HG03378 (cell line): ENCODE measurements around the gene TPTE.
"Not testable (repeated sequence)": the region's sequence is repeated elsewhere in the genome, so short reads cannot be mapped to it uniquely, and the experiment has no call there.

Experiments
- ATAC-seq: cut with Tn5 transposase; IDR thresholded peaks from one replicate; pipeline ENCODE4 v1.9.1; 2021; ENCODE audit warnings: mild to moderate bottlenecking, moderate library complexity; ENCODE audit not compliant: unreplicated experiment

Gene TPTE

DNA sequence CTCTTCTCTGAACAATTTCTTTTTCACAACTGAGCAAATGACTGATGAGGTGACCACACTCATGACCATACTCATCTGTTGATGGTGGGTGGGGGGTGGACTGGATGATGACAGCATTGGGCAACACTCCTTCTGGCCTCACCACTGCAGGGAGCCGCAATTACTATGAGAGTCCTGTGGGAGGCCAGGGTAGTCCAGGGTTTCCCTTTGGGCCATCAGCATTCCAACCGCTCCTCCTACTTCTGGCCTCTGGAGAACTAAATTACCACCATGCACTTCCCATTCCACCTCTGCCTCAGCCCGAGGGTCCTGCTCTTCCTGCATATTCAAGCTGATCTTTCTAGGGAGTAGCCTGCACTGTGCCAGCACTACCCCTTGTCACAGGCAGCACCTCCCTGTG is 94.7 kb downstream of the TPTE start:
- ATAC-seq, result not testable (repeated sequence)

DNA sequence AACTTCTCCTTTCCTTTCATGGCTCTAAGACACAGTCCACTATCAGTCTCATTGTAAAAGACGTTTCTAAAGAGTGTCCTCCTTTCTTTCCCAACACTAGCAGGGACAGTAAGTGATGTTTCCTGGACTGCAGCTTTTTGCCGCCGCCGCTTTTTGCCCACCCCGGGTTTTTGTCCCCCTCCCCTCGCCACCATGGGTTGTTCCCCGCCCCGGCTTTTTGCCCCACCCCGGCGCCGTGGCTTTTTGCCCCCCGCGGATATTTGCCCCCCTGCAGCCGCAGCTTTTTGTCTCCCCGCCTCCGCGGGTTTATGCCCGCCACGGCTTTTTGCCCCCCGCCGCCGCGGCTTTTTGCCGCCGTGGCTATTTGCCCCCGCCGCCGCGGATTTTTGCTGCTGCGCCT is 95.2 kb downstream of the TPTE start:
- ATAC-seq, result no peak

DNA sequence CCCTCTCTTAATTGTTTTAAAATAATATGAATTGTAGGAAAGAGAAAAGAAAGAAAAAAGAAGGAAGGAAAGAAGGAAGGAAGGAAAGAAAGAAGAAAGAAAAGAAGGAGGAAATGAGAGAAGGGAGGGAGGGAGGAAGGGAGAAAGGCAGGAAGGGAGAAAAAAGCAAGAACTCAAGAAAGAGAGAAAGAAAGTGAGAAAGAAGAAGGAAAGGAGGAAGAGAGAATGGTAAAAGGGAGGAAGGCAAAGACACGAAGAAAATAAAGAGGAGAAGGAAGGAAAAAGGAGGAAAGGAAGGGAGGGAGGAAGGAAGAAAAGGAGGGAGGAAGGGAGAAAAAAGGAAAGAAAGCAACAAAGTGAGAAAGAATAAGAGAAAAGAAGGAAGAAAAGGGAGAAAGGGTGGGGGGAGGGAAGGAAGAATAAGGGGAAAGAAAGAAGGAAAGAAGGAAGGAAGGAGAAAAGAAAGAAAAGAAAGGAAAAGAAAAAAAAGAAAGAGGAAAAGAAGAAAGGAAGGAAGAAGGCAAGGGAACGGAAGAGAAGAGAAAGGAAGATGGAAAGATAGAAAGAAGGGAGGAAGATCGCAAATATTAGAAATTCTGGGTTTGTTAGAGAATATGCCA is 95.9 kb downstream of the TPTE start:
- ATAC-seq, result not testable (repeated sequence)

DNA sequence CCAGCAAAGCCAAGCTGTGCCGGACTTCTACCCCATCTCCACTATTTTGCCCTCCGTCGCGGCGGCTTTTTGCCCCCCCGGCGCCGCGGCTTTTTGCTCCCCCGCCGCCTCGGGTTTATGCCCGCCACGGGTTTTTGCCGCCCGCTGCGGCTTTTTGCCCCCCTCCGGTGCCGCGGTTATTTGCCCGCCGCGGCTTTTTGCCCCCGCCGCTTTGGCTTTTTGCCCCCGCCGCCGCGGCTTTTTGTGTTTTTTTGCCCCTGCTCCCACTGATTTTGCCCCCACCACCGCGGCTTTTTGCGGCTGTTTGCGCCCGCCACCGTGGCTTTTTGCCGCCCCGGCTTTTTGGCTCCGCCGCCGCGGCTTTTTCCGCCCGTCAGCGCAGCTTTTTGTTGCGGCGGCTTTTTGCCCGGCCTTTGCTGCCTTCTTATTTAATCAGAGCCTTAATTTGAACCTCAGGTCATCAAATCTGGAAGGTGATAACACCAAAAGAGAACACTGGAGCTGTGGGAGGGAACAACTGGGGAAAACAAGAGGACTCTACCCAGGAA is 106.0 kb downstream of the TPTE start:
- ATAC-seq, result no peak

DNA sequence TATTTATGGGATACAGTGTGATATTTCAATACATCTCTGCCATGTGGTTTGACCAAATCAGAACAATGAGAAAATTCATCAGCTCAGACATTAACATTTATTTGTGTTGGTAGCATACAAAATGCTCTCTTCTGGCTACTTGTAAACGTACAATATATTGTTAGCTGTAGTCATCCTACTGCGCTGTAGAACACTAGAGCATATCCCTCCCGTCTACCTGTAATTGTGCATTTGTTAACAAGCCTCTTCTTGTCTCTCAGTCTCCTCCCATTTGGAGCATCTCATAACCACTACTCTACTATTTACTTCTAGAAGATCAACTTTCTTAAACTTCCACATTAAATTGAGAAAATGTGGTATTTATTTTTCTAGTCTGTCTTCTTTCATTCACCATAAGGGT is 107.9 kb downstream of the TPTE start:
- not testable (repeated sequence) for ATAC-seq

DNA sequence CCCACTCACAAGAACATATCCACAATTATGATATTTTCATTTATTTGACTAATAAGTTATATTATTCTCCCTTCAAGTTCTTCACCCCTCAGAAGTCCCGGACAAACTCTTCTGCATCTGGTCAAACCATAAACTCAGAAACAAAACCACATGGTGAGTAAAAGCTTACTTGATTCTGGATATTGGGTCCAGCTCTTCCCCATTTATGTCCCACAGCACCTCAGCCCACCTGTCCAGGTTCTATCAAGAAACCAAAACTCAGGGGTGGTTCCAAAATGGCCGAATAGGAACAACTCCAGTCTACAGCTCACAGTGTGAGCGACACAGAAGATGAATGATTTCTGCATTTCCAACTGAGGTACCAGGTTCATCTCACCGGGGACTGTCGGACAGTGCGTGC is 109.4 kb downstream of the TPTE start:
- ATAC-seq, result not testable (repeated sequence)

DNA sequence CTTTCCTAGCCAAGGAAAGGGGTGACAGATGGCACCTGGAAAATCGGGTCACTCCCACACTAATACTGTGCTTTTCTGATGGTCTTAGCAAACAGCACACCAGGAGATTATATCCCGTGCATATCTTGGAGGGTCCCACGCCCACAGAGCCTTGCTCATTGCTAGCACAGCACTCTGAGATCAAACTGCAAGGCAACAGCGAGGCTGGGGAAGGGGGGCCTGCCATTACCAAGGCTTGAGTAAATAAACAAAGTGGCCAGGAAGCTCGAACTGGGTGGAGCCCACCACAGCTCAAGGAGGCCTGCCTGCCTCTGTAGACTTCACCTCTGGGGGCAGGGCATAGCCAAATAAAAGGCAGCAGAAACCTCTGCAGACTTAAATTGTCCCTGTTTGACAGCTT is 109.9 kb downstream of the TPTE start:
- not testable (repeated sequence) for ATAC-seq

DNA sequence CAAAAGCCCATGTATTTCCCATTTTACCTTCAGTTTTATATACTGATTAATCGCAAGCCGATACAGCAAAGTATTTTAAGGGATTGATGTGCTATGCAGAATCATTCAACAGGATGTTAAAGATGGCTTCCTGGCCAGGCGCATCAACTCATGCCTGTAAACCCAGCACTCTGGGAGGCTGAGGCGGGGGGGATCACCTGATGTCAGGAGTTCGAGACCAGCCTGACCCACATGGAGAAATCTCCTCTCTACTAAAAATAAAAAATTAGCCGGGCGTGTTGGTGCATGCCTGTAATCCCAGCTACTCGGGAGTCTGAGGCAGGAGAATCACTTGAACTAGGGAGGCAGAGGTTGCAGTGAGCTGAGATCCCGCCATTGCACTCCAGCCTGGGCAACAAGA is 116.8 kb downstream of the TPTE start:
- ATAC-seq, result not testable (repeated sequence)

DNA sequence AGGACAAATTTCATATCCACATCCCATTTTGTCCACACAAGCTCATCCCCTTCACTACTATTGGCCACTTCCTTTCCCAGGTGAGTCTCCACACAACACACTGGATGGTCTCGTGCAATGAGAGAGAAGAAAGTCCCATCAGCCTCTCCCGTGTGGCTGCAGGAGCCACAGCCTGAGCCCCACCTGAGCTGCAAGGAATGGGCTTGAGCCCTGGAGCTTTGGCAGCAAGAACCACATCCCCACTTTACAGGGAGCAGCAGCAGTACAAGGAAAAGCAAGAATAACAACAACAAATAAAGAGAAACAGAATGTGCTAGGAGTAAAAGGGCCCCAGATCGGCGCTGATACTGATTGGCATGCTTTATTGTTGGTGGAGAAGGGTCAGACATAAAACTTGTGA is 117.7 kb downstream of the TPTE start:
- ATAC-seq, result no peak

DNA sequence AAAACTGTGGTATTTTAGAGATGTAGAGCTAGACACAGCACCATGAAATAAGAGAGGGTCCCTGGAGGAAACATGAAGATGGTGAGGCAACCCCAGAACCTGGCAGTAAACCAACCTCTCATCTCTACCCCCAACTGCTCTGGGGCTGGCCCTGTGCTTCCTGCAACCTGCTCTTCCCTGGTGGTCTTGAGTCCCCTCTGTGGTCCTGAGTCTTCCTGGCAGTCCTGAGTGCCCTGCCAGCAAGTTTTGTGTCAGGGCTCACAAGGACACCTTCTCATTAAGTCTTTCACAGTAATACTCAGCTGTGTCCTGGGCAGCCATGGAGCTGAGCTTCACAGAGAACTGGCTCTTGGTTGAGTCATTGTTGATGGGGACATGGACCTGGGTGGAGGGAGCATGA is 118.4 kb downstream of the TPTE start:
- ATAC-seq, result not testable (repeated sequence)

DNA sequence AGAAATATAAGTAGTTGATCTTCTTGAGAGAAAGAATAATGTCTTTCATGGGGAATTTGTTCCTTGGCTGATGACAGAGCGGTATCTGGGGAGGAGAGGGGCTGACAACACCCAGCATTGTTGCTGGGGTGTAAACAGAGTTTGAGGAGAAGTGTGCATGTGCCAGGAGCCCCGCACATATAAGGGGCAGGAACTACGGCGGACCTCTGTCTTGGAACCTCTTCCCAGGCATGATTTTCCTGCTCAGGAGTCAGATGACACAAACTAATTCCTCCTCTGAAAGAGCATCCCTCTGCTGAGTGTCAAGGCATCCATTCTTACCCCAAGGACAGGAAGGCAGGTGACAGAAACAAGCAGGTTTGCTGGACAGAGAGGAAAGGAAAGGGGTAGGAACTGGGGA is 119.1 kb downstream of the TPTE start:
- ATAC-seq, result no peak

DNA sequence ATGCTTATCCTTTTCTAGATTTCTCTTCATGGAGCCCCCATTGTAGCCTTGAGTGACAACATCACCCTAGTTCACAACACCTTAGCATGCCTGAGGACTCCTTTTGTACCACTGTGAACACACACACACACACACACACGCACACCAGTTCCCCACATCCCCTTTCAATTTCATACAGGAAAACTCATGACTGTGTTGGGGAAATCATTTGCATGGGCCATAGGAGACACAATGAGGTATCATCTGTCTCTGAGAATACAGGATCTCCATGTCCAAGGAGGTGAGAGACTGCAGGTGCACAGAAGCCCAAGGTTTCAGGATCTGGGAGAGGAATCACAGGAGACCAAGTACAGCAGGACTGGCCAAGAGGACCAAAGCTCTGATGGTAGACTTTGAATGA is 119.7 kb downstream of the TPTE start:
- ATAC-seq, result no peak

DNA sequence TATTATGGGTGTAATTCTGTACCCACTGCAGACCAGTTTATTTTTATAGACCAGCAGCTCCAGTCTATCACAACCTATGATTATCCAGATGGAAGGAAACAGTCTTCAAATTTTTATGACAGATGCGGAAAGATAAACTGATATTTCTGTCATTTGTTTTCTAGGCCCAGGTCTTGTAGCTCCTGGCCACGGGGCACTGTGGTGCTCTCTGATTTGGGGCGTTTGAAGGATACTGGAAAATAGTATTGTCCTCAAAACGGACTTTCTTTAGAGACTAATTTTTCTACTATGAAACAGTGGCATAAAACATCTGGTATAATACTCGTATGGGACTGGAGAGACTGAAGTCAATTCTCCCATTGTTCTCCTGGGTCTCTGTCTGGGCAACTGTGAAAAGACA is 124.3 kb downstream of the TPTE start:
- not testable (repeated sequence) for ATAC-seq

DNA sequence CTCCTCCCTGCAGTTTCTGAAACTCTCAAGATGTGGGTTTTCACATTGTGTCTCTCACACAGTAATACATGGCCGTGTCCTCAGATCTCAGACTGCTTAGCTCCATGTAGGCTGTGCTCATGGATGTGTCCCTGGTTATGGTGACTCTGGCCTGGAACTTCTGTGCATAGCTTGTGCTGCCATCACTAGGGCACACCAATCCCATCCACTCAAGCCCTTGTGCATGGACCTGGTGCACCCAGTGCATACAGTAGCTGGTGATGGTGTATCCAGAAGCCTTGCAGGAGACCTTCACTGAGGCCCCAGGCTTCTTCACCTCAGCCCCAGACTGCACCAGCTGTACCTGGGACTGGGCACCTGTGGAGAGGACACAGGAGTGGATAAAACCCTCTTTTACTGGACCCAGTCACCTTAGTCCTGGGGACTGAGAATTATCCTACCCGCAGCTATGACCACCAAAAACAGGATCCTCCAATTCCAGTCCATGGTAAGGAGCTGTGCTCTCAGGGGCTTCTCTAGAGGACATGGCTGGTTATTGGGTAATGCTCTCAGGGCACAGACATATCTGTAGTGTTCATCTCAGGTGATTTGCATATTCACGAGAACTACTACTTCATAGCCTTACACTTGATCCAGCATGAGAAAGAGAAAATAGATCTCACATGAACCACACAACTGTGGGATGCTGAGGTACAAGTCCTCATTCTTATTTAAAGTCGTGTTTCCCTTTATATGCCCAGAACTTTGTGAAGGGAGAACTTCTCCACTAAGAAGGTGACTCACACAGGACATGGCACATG is 128.2 kb downstream of the TPTE start:
- not testable (repeated sequence) for ATAC-seq

DNA sequence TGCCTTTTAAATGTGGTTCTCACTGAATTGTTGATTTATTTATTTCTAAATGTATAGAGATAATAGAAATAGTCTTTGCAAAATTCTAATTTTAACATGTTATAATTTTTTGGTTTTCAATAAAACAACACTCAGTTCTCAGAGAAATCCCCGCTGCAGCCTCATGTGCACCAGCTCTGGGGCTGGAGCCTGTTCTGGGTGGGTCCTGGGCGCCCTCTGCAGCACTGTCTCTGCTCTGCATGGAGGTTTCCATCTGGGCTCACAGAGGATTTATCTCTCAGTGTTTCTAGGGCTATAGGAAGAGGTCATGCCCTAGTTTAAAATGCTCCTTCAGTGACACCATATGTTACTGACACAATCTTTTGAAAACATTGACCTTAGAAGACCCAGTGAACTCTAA is 128.9 kb downstream of the TPTE start:
- not testable (repeated sequence) for ATAC-seq
